Measurements from ENCODE around the gene PRKCQ. TPM values are rescaled to one million over a fixed set of nuclear protein-coding genes. Genes with fewer than 3 reads are reported as not detected.

Gene PRKCQ
- total RNA-seq, 2 experiments from 2014 or later, result 4.0 to 7.8 TPM

- Histone ChIP-seq H3K4me2 (ENCODE audit: low read length) (no peak overlapping the region), H3K9me3 (ENCODE audit: low read length) (no peaks in the 10 kb centered on the region), H3K4me3 (ENCODE audit: low read depth, low read length, poor library complexity, severe bottlenecking) (no peak overlapping the region), H4K20me1 (ENCODE audit: insufficient read depth, low read length) (no peaks in the 10 kb centered on the region), H2AFZ (ENCODE audit: low read length) (no peak overlapping the region), H3K4me1 (ENCODE audit: insufficient read depth, low read length, poor library complexity, severe bottlenecking) (no peaks in the 10 kb centered on the region), H3K36me3 (ENCODE audit: insufficient read depth, low read length) (no peaks in the 10 kb centered on the region), H3K9me2 (ENCODE audit: insufficient read depth, low read length) (no peaks in the 10 kb centered on the region), H3K27ac (ENCODE audit: low read depth, low read length, poor library complexity, severe bottlenecking) (no peak overlapping the region), H3K79me2 (ENCODE audit: insufficient read depth, low read depth, low read length) (no peaks in the 10 kb centered on the region)
- no peak for DNase-seq (ENCODE audit: low spot score)
- POLR2A ChIA-PET, result interaction anchor here (0.7 to 0.9 kb wide), 2 partner anchors 11 to 15 kb away, joined by 3 to 4 read pairs; no protein-coding TSS in a partner anchor
- CTCF ChIA-PET (ENCODE audit: unreplicated experiment), result no interaction called here
- no peak for TF ChIP-seq EZH2phosphoT487 (IDR thresholded peaks at IDR 0.05; ENCODE audit: borderline replicate concordance, low read depth, low read length)
- TF ChIP-seq CTCF (conservative IDR thresholded peaks at IDR 0.05; ENCODE audit: low read length), result no peak
- intact Hi-C loops (cut with micrococcal nuclease; ENCODE audit: unreplicated experiment), result no loop called here
- BruUV-seq (replicated peaks), result no TSS peak
These were observed 153.8 kb downstream of the PRKCQ start for GRCh38 chr10:6426317-6426716.

GRCh38 chr10:6423413-6424170 is 156.5 kb downstream of the PRKCQ start:
- BruUV-seq (replicated peaks), result no TSS peak
- Histone ChIP-seq H2AFZ (ENCODE audit: low read length) (no peak overlapping the region), H4K20me1 (ENCODE audit: insufficient read depth, low read length) (no peaks in the 10 kb centered on the region), H3K4me1 (ENCODE audit: insufficient read depth, low read length, poor library complexity, severe bottlenecking) (no peaks in the 10 kb centered on the region), H3K4me3 (ENCODE audit: low read depth, low read length, poor library complexity, severe bottlenecking) (no peak overlapping the region), H3K4me2 (ENCODE audit: low read length) (no peak overlapping the region), H3K9me3 (ENCODE audit: low read length) (no peaks in the 10 kb centered on the region), H3K79me2 (ENCODE audit: insufficient read depth, low read depth, low read length) (no peaks in the 10 kb centered on the region), H3K36me3 (ENCODE audit: insufficient read depth, low read length) (no peaks in the 10 kb centered on the region), H3K9me2 (ENCODE audit: insufficient read depth, low read length) (no peaks in the 10 kb centered on the region), H3K27ac (ENCODE audit: low read depth, low read length, poor library complexity, severe bottlenecking) (no peak overlapping the region)
- POLR2A ChIA-PET, result interaction anchor here (1.1 kb wide), 1 partner anchor 14 kb away, joined by 3 read pairs; no protein-coding TSS in a partner anchor
- intact Hi-C loops (cut with micrococcal nuclease; ENCODE audit: unreplicated experiment), result no loop called here
- no peak for DNase-seq (ENCODE audit: low spot score)
- TF ChIP-seq EZH2phosphoT487 (IDR thresholded peaks at IDR 0.05; ENCODE audit: borderline replicate concordance, low read depth, low read length), result no peak
- TF ChIP-seq CTCF (conservative IDR thresholded peaks at IDR 0.05; ENCODE audit: low read length), result no peak
- CTCF ChIA-PET (ENCODE audit: unreplicated experiment), result no interaction called here

- POLR2A ChIA-PET, result interaction anchor here (0.9 to 1.5 kb wide), 2 partner anchors 10 to 251 kb away, joined by 3 to 5 read pairs; no protein-coding TSS in a partner anchor
- Histone ChIP-seq H3K9me3 (ENCODE audit: low read length) (no peaks in the 10 kb centered on the region), H3K4me3 (ENCODE audit: low read depth, low read length, poor library complexity, severe bottlenecking) (no peak overlapping the region), H3K9me2 (ENCODE audit: insufficient read depth, low read length) (no peaks in the 10 kb centered on the region), H4K20me1 (ENCODE audit: insufficient read depth, low read length) (no peaks in the 10 kb centered on the region), H3K4me1 (ENCODE audit: insufficient read depth, low read length, poor library complexity, severe bottlenecking) (no peaks in the 10 kb centered on the region), H3K4me2 (ENCODE audit: low read length) (no peak overlapping the region), H2AFZ (ENCODE audit: low read length) (no peak overlapping the region), H3K27ac (ENCODE audit: low read depth, low read length, poor library complexity, severe bottlenecking) (no peak overlapping the region), H3K36me3 (ENCODE audit: insufficient read depth, low read length) (no peaks in the 10 kb centered on the region), H3K79me2 (ENCODE audit: insufficient read depth, low read depth, low read length) (no peaks in the 10 kb centered on the region)
- intact Hi-C loops (cut with micrococcal nuclease; ENCODE audit: unreplicated experiment), result no loop called here
- DNase-seq (ENCODE audit: low spot score), result no peak
- CTCF ChIA-PET (ENCODE audit: unreplicated experiment), result no interaction called here
- TF ChIP-seq EZH2phosphoT487 (IDR thresholded peaks at IDR 0.05; ENCODE audit: borderline replicate concordance, low read depth, low read length), result no peak
- no peak for TF ChIP-seq CTCF (conservative IDR thresholded peaks at IDR 0.05; ENCODE audit: low read length)
- no TSS peak for BruUV-seq (replicated peaks)
These were observed 157.1 kb downstream of the PRKCQ start for GRCh38 chr10:6423004-6423403.

Data from OCI-LY7 (cell line).